ENCODE results near the gene CEP135. TPM values are rescaled to one million over a fixed set of nuclear protein-coding genes. Genes with fewer than 3 reads are reported as not detected.

CEP135 gene
- total RNA-seq, 2 experiments from 2014 or later, result 12.5 to 12.9 TPM

DNA sequence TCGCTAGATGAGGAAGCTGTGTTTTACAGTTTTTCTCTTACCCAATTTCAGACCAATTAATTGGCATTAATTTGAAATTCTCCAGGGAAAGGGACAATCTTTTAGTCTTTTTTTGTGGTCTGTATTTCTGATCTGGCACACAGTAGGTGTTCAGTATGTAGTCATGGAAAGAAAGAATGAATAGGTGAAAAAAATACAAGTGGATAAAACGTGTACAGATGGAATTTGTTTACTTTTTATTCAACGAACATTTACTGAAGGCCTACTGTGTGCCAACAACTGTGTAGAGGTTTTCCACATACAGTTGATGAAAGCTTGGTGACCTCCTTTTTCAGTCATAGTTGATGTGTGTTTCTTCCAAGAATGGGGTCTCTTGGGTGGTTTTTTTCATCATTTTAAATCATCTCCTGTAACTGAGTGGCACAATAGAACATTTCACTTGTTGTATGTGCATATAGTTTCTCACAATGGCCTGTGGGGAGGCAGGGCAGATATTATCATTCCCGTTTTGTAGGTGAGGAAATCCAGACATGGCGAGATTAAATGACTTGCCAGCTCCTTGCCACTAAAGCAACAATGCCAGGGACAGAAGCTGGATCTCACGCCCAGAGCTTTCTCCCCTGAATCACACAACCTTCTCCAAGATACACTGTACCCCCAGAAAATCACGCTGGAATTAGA lies 102.4 kb downstream of the CEP135 start:
- H3K9me3 Mint-ChIP-seq, result no peaks in the 10 kb centered on the region
- no peak for DNase-seq
- intact Hi-C loops (cut with micrococcal nuclease), result no loop called here
- POLR2A ChIA-PET, result no interaction called here
- no peak overlapping the region for H3K4me3 Mint-ChIP-seq
- H3K27me3 Mint-ChIP-seq, result peaks cover 43% of the 10 kb centered on the region
- no peak overlapping the region for H3K27ac Mint-ChIP-seq
- CTCF ChIA-PET, result interaction anchor here (1.3 to 2.7 kb wide), 2 partner anchors 10 to 103 kb away, joined by 4 to 13 read pairs; partner anchors contain the start of gene CEP135
- H3K36me3 Mint-ChIP-seq (ENCODE audit: low read depth), result no peaks in the 10 kb centered on the region
- TF ChIP-seq, protein P1, sequence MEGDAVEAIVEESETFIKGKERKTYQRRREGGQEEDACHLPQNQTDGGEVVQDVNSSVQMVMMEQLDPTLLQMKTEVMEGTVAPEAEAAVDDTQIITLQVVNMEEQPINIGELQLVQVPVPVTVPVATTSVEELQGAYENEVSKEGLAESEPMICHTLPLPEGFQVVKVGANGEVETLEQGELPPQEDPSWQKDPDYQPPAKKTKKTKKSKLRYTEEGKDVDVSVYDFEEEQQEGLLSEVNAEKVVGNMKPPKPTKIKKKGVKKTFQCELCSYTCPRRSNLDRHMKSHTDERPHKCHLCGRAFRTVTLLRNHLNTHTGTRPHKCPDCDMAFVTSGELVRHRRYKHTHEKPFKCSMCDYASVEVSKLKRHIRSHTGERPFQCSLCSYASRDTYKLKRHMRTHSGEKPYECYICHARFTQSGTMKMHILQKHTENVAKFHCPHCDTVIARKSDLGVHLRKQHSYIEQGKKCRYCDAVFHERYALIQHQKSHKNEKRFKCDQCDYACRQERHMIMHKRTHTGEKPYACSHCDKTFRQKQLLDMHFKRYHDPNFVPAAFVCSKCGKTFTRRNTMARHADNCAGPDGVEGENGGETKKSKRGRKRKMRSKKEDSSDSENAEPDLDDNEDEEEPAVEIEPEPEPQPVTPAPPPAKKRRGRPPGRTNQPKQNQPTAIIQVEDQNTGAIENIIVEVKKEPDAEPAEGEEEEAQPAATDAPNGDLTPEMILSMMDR (IDR thresholded peaks at IDR 0.05), result no peak
- H3K4me1 Mint-ChIP-seq (ENCODE audit: low read depth), result peaks cover 6% of the 10 kb centered on the region
- ATAC-seq, result no peak

DNA sequence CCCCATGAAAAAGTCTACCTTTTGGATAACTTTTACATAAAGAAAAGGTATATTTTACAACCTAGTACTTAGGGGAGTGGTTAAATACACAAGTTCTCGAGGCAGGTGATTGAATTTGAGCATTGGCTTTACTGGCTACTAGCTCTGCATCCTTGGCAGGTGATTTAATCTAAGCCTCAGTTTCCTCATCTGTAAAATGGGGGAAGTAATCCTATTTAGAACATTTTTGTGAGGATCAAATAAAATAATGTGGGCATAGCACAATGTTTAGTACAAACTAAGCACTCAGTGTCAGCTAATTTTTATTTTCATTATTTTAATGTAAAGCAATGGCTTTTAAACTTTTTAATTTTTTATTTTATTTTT lies 102.9 kb downstream of the CEP135 start:
- H3K27ac Mint-ChIP-seq, result no peak overlapping the region
- ChIA-PET POLR2A (no interaction called here), CTCF (interaction anchor here (1.3 kb wide), 1 partner anchor 10 kb away, joined by 4 read pairs; no protein-coding TSS in a partner anchor)
- intact Hi-C loops (cut with micrococcal nuclease), result no loop called here
- ATAC-seq, result no peak
- TF ChIP-seq, protein P1 (IDR thresholded peaks at IDR 0.05), result no peak
- H3K27me3 Mint-ChIP-seq, result peaks cover 43% of the 10 kb centered on the region
- no peak for DNase-seq
- no peaks in the 10 kb centered on the region for H3K36me3 Mint-ChIP-seq (ENCODE audit: low read depth)
- H3K9me3 Mint-ChIP-seq, result no peaks in the 10 kb centered on the region
- peaks cover 6% of the 10 kb centered on the region for H3K4me1 Mint-ChIP-seq (ENCODE audit: low read depth)
- no peak overlapping the region for H3K4me3 Mint-ChIP-seq

DNA sequence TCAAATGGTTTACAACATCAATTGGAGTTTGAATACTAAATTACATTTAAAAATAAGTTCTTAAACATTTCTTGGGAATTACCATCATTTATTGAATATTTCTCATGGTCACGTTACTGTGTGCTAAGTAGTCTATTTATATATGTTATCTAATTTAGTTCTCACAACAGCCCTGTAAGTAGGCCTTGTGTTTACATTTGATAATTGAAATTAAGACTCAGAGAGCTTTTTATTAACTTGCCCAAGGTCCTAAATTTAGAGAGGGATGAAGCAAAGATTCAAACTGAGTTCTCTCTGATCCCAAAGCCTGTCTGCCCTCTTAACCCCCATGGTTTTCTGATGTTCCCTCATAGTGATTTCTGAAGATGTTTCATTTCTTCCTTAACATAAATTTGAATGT lies 103.7 kb downstream of the CEP135 start:
- ChIA-PET CTCF (no interaction called here), POLR2A (no interaction called here)
- Mint-ChIP-seq H3K4me3 (no peak overlapping the region), H3K27ac (no peak overlapping the region), H3K27me3 (peaks cover 42% of the 10 kb centered on the region), H3K4me1 (ENCODE audit: low read depth) (peaks cover 6% of the 10 kb centered on the region), H3K9me3 (no peaks in the 10 kb centered on the region), H3K36me3 (ENCODE audit: low read depth) (no peaks in the 10 kb centered on the region)
- DNase-seq, result no peak
- TF ChIP-seq, protein P1 (IDR thresholded peaks at IDR 0.05), result no peak
- no peak for ATAC-seq
- intact Hi-C loops (cut with micrococcal nuclease), result no loop called here

DNA sequence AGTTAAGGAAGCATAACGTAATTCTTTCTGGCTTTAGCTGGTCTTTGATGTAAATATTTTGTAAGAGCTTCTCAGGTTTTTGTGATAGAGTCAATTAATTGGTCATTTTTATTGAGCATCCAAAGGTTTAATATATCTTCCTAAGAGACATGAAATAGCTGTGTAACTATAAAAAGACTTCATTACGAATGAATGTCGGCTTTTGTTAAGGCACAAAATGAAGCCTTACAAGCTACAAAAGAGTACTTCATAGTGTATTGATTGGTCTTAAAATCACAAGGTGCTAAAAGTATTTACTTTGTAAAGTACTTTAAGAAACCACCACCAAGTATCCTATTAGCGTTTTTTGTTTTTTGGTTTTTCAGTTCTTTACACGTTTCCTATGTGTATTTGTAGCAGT lies 104.2 kb downstream of the CEP135 start:
- TF ChIP-seq, protein P1 (IDR thresholded peaks at IDR 0.05), result no peak
- intact Hi-C loops (cut with micrococcal nuclease), result no loop called here
- Mint-ChIP-seq H3K27ac (no peak overlapping the region), H3K4me1 (ENCODE audit: low read depth) (peaks cover 6% of the 10 kb centered on the region), H3K9me3 (no peaks in the 10 kb centered on the region), H3K36me3 (ENCODE audit: low read depth) (no peaks in the 10 kb centered on the region), H3K4me3 (no peak overlapping the region), H3K27me3 (peaks cover 42% of the 10 kb centered on the region)
- no peak for ATAC-seq
- ChIA-PET POLR2A (no interaction called here), CTCF (no interaction called here)
- DNase-seq, result no peak

DNA sequence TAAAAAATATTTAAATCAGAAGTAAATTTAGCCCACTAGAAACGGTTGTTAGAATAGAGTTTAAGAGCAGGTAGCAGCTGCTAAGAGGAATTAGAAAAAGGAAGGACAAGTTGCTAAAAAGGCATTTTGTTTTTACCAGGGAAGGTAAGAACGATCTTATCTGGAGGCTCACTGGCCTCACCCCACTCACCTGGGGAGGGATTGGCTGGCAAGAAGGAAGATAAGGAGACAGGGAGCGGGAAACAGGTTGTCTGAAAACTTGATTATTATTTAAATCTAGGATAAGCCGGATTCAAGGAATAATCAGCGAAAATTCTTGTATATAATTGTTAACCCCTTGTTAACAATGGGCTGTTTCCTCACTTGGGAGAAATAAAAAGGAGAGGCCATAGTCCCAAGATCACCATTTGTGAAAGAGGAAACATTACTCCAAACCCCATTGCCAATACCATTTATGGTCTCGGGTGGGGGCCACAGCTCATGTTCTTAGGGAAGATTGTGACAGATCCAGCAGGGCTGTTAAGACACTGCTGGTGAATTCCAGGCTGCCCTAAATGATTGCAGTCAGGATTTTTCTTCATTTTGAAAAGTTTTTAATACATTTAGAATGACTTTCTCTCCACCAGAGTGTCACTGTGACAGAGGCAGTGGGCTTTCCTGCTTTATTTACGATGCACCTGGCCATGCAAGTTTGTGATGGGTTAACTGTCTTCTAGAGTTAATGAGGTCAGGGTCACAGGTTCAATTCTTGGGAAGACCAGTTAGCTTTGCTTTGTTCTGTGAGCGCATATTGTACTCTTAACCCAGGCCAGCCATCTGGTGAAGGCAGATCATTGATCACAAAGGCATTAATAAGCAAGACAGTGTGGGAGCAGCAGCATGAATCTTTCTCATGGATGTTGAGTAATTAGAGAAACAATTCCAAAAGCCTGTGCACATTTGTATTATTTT lies 106.6 kb downstream of the CEP135 start:
- H3K4me3 Mint-ChIP-seq, result no peak overlapping the region
- DNase-seq, result no peak
- no peak overlapping the region for H3K27ac Mint-ChIP-seq
- TF ChIP-seq, protein P1 (IDR thresholded peaks at IDR 0.05), result no peak
- POLR2A ChIA-PET, result no interaction called here
- no peak for ATAC-seq
- CTCF ChIA-PET, result no interaction called here
- no peaks in the 10 kb centered on the region for H3K9me3 Mint-ChIP-seq
- no peaks in the 10 kb centered on the region for H3K36me3 Mint-ChIP-seq (ENCODE audit: low read depth)
- peaks cover 28% of the 10 kb centered on the region for H3K27me3 Mint-ChIP-seq
- intact Hi-C loops (cut with micrococcal nuclease), result no loop called here
- H3K4me1 Mint-ChIP-seq (ENCODE audit: low read depth), result peaks cover 1% of the 10 kb centered on the region

Data from activated CD8-positive, alpha-beta T cell treated with anti-CD3 and anti-CD28 coated beads for 36 hours (primary cell).